ENCODE measurements around the gene CCT5.

Gene CCT5

DNA sequence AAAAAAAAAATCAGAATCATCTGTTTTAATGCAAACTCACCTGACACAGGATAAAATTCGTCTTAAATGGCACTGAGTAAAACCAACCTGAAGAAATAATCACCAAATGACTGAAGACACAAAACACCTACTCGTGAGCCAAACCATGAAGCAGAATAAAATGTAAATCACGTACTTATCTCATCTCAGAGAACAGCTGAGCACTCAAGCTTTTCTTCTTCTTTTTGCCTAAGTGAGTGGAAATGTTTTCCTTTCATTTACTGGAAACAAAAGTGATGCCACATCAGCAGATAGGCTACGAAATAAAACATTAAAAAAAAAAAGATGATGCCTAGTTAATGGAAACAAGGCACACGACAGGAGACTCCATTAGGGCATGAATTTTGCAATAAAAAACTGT lies 36.8 kb upstream of the CCT5 start:
- TF ChIP-seq POLR2AphosphoS5 (IDR thresholded peaks at IDR 0.05; ENCODE audit: low read depth, low read length) (no peak), TAF1 (IDR thresholded peaks at IDR 0.05; ENCODE audit: borderline replicate concordance, insufficient read depth, low read length) (no peak)

GRCh38 chr5:10214041-10214440 lies 36.0 kb upstream of the CCT5 start:
- TF ChIP-seq, protein P1, sequence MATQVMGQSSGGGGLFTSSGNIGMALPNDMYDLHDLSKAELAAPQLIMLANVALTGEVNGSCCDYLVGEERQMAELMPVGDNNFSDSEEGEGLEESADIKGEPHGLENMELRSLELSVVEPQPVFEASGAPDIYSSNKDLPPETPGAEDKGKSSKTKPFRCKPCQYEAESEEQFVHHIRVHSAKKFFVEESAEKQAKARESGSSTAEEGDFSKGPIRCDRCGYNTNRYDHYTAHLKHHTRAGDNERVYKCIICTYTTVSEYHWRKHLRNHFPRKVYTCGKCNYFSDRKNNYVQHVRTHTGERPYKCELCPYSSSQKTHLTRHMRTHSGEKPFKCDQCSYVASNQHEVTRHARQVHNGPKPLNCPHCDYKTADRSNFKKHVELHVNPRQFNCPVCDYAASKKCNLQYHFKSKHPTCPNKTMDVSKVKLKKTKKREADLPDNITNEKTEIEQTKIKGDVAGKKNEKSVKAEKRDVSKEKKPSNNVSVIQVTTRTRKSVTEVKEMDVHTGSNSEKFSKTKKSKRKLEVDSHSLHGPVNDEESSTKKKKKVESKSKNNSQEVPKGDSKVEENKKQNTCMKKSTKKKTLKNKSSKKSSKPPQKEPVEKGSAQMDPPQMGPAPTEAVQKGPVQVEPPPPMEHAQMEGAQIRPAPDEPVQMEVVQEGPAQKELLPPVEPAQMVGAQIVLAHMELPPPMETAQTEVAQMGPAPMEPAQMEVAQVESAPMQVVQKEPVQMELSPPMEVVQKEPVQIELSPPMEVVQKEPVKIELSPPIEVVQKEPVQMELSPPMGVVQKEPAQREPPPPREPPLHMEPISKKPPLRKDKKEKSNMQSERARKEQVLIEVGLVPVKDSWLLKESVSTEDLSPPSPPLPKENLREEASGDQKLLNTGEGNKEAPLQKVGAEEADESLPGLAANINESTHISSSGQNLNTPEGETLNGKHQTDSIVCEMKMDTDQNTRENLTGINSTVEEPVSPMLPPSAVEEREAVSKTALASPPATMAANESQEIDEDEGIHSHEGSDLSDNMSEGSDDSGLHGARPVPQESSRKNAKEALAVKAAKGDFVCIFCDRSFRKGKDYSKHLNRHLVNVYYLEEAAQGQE (IDR thresholded peaks at IDR 0.05; ENCODE audit: insufficient read depth in 1 of 2, low read depth in 2 of 2, low read length in 2 of 2), result no peak
- TF ChIP-seq SIN3A (IDR thresholded peaks at IDR 0.05; ENCODE audit: borderline replicate concordance, insufficient read depth, low read length), result no peak
- no peak for TF ChIP-seq FOXP2 (optimal IDR thresholded peaks at IDR 0.05; ENCODE audit: borderline replicate concordance, extremely low read depth, extremely low read length, insufficient read depth)
- no peak for TF ChIP-seq POLR2AphosphoS5 (IDR thresholded peaks at IDR 0.05; ENCODE audit: low read depth, low read length)
- no peak for TF ChIP-seq TAF1 (IDR thresholded peaks at IDR 0.05; ENCODE audit: borderline replicate concordance, insufficient read depth, low read length)

- no peak for TF ChIP-seq POLR2AphosphoS5 (IDR thresholded peaks at IDR 0.05; ENCODE audit: low read depth, low read length)
- TF ChIP-seq, protein P1 (IDR thresholded peaks at IDR 0.05; ENCODE audit: insufficient read depth in 1 of 2, low read depth in 2 of 2, low read length in 2 of 2), result no peak
- TF ChIP-seq TAF1 (IDR thresholded peaks at IDR 0.05; ENCODE audit: borderline replicate concordance, insufficient read depth, low read length), result no peak
- no peak for TF ChIP-seq SIN3A (IDR thresholded peaks at IDR 0.05; ENCODE audit: borderline replicate concordance, insufficient read depth, low read length)
- TF ChIP-seq FOXP2 (optimal IDR thresholded peaks at IDR 0.05; ENCODE audit: borderline replicate concordance, extremely low read depth, extremely low read length, insufficient read depth), result no peak
Measured at GRCh38 chr5:10215366-10215765, 34.7 kb upstream of the CCT5 start.

DNA sequence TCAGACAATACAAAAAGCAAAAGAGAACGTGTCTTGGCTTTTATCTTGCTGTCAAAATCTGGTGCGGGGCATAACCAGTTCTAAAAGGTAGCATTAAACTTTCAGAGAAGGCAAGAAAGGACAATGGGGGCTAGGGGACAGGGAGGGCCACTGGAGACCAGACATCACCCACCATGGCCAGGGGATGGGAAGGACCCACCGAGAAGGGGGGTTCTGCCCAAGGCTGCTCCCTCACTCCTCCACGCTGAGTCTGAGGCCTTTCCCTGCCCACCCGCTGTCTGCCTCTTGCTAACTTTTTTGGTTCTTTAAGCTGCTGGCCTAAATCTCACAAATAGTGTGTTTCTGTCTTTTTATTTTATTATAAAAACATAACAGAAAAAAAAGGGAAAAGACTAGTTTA lies 34.0 kb upstream of the CCT5 start:
- no peak for TF ChIP-seq POLR2AphosphoS5 (IDR thresholded peaks at IDR 0.05; ENCODE audit: low read depth, low read length)
- TF ChIP-seq SIN3A (IDR thresholded peaks at IDR 0.05; ENCODE audit: borderline replicate concordance, insufficient read depth, low read length), result no peak
- TF ChIP-seq, protein P1 (IDR thresholded peaks at IDR 0.05; ENCODE audit: insufficient read depth in 1 of 2, low read depth in 2 of 2, low read length in 2 of 2), result no peak
- TF ChIP-seq FOXP2 (optimal IDR thresholded peaks at IDR 0.05; ENCODE audit: borderline replicate concordance, extremely low read depth, extremely low read length, insufficient read depth), result no peak
- no peak for TF ChIP-seq TAF1 (IDR thresholded peaks at IDR 0.05; ENCODE audit: borderline replicate concordance, insufficient read depth, low read length)

GRCh38 chr5:10218658-10219057 lies 31.4 kb upstream of the CCT5 start:
- TF ChIP-seq FOXP2 (optimal IDR thresholded peaks at IDR 0.05; ENCODE audit: borderline replicate concordance, extremely low read depth, extremely low read length, insufficient read depth), result no peak
- TF ChIP-seq POLR2AphosphoS5 (IDR thresholded peaks at IDR 0.05; ENCODE audit: low read depth, low read length), result no peak
- TF ChIP-seq, protein P1 (IDR thresholded peaks at IDR 0.05; ENCODE audit: insufficient read depth in 1 of 2, low read depth in 2 of 2, low read length in 2 of 2), result no peak
- no peak for TF ChIP-seq SIN3A (IDR thresholded peaks at IDR 0.05; ENCODE audit: borderline replicate concordance, insufficient read depth, low read length)
- TF ChIP-seq TAF1 (IDR thresholded peaks at IDR 0.05; ENCODE audit: borderline replicate concordance, insufficient read depth, low read length), result no peak
